ENCODE measurements around the gene NSG2. TPM values are rescaled to one million over a fixed set of nuclear protein-coding genes. Genes with fewer than 3 reads are reported as not detected.

Gene NSG2
- total RNA-seq, 1 experiment from 2014 or later: not detected

DNA sequence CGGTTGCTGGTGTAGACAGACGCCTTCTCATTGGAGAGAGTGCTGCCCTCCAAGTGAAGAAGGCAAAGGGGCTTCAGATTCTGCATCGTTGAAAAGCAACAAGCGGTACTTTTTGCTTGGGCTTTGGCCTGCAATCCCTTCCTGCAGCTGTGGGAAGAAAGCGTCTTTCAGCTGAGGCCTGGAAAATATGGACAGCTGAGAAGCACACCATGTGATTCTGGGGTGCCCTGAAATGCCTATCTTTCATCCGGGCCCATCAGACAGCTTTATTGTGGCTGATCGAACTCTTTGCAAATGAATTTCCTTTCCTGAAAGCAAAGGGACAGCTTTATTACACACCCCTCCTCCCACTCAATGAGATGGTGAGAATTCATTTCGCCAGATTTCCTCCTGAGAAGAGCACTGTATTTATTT lies 74.0 kb downstream of the NSG2 start:
- no peak overlapping the region for H3K4me3 Mint-ChIP-seq
- DNase-seq: no peak
- Histone ChIP-seq H4K8ac (replicated peaks; ENCODE audit: insufficient read length, low read depth, low read length) (no peak overlapping the region), H3T11ph (ENCODE audit: low read length) (no peak overlapping the region), H2BK15ac (ENCODE audit: low read depth, low read length) (no peak overlapping the region), H3K79me1 (ENCODE audit: insufficient read depth, low read depth, low read length, poor library complexity, severe bottlenecking) (no peaks in the 10 kb centered on the region), H3K4ac (ENCODE audit: low read depth, low read length) (no peak overlapping the region), H3K56ac (ENCODE audit: insufficient read length, low read depth, low read length) (no peak overlapping the region), H3K23me2 (ENCODE audit: insufficient read length, low read depth, low read length, poor library complexity, severe bottlenecking) (no peaks in the 10 kb centered on the region), H4K20me1 (ENCODE audit: control insufficient read depth, insufficient read depth, insufficient read length) (no peaks in the 10 kb centered on the region), H3K23ac (ENCODE audit: insufficient read length, low read depth, low read length) (no peak overlapping the region), H3K79me2 (ENCODE audit: insufficient read depth, low read length) (no peaks in the 10 kb centered on the region), H2AK5ac (ENCODE audit: insufficient read length, low read length) (no peak overlapping the region), H2BK20ac (ENCODE audit: low read depth, low read length, poor library complexity, severe bottlenecking) (no peak overlapping the region), H3K27ac (ENCODE audit: insufficient read length, low read depth, low read length) (no peak overlapping the region), H2BK12ac (ENCODE audit: insufficient read length, low read depth, low read length) (no peak overlapping the region), H3K4me1 (ENCODE audit: insufficient read depth, low read length) (no peaks in the 10 kb centered on the region), H3K9ac (ENCODE audit: extremely low read depth, insufficient read length, low read length) (no peak overlapping the region), H4K91ac (ENCODE audit: insufficient read length, low read depth, low read length) (no peak overlapping the region), H3K9me3 (ENCODE audit: control insufficient read depth, low read depth, low read length) (no peaks in the 10 kb centered on the region), H2BK120ac (ENCODE audit: low read depth, low read length, poor library complexity, severe bottlenecking) (no peak overlapping the region), H3K27me3 (ENCODE audit: insufficient read depth, low read length) (no peaks in the 10 kb centered on the region), H3K4me2 (ENCODE audit: insufficient read depth, insufficient read length, low read length) (no peak overlapping the region), H3K14ac (ENCODE audit: insufficient read depth, low read length) (no peak overlapping the region), H2AFZ (ENCODE audit: low read length) (no peak overlapping the region), H4K5ac (ENCODE audit: insufficient read length, low read depth, low read length) (no peak overlapping the region), H3K18ac (ENCODE audit: insufficient read length, low read depth, low read length) (no peak overlapping the region), H2BK5ac (ENCODE audit: insufficient read length, low read length) (no peak overlapping the region)
- TF ChIP-seq, protein P1, sequence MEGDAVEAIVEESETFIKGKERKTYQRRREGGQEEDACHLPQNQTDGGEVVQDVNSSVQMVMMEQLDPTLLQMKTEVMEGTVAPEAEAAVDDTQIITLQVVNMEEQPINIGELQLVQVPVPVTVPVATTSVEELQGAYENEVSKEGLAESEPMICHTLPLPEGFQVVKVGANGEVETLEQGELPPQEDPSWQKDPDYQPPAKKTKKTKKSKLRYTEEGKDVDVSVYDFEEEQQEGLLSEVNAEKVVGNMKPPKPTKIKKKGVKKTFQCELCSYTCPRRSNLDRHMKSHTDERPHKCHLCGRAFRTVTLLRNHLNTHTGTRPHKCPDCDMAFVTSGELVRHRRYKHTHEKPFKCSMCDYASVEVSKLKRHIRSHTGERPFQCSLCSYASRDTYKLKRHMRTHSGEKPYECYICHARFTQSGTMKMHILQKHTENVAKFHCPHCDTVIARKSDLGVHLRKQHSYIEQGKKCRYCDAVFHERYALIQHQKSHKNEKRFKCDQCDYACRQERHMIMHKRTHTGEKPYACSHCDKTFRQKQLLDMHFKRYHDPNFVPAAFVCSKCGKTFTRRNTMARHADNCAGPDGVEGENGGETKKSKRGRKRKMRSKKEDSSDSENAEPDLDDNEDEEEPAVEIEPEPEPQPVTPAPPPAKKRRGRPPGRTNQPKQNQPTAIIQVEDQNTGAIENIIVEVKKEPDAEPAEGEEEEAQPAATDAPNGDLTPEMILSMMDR (conservative IDR thresholded peaks at IDR 0.05): no peak
- H3K9me3 Mint-ChIP-seq: peaks cover 0 to 6% of the 10 kb centered on the region in 2 experiments; a peak in 2 of 5 replicates
- H3K4me1 Mint-ChIP-seq: peaks cover 0 to 6% of the 10 kb centered on the region in 2 experiments; a peak in 1 of 4 replicates
- H3K27me3 Mint-ChIP-seq (ENCODE audit: low read depth): peaks cover 10% of the 10 kb centered on the region
- H3K27ac Mint-ChIP-seq: no peak overlapping the region
- WGBS (ENCODE audit: extremely low coverage, insufficient read length, low lambda C conversion rate): no CpG with 5 or more reads among the region's 8 CpGs
- no peaks in the 10 kb centered on the region for H3K36me3 Mint-ChIP-seq (ENCODE audit: insufficient read depth in 1 of 3, low read depth in 3 of 3)
